Large intestine (tissue), 3 donors: ENCODE measurements around the gene PRKAR1B. TPM values are rescaled to one million over a fixed set of nuclear protein-coding genes. Genes with fewer than 3 reads are reported as not detected.

Experiments
- DNase-seq, 2 donors: peaks; one replicate each; pipeline versions ENCODE4 v3.0.0 to v3.0.0-alpha.2; 2013
- H3K27ac ChIP-seq: one replicate; pipeline ENCODE4 v1.5.1; 2013; ENCODE audit warnings: low read length
- H3K27me3 ChIP-seq: 2 replicates; pipeline ENCODE4 v1.6.1; 2013; ENCODE audit warnings: low read length; ENCODE audit not compliant: control insufficient read depth, insufficient read depth
- H3K36me3 ChIP-seq: 2 replicates; pipeline ENCODE4 v1.6.1; 2013; ENCODE audit warnings: low read length; ENCODE audit not compliant: control insufficient read depth, insufficient read depth
- H3K4me1 ChIP-seq: one replicate; pipeline ENCODE4 v1.6.1; 2013; ENCODE audit warnings: low read length; ENCODE audit not compliant: control insufficient read depth, insufficient read depth
- H3K4me3 ChIP-seq: one replicate; pipeline ENCODE4 v1.5.1; 2013; ENCODE audit warnings: low read length
- H3K9me3 ChIP-seq: one replicate; pipeline ENCODE4 v1.6.1; 2013; ENCODE audit warnings: mild to moderate bottlenecking, low read depth, low read length, moderate library complexity; ENCODE audit not compliant: control insufficient read depth
- WGBS: methylation state at CpG from one replicate; pipeline ENCODE4 v1.1.5; 2013; ENCODE audit warnings: low lambda C conversion rate; ENCODE audit not compliant: insufficient coverage; 5-methylcytosine and 5-hydroxymethylcytosine counted together
- polyA plus RNA-seq: library from polyadenylated mRNA; unstranded; fragments of 120-200 nt; gene quantifications from one replicate; pipeline ENCODE4 v1.2.1, GENCODE V29; 2013

The PRKAR1B gene
- polyA plus RNA-seq, 1 donor = 34.8 TPM

- DNase-seq = no peak
- Histone ChIP-seq H3K27ac (no peak overlapping the region), H3K9me3 (peaks cover 7% of the 10 kb centered on the region), H3K4me3 (no peak overlapping the region), H3K4me1 (no peaks in the 10 kb centered on the region), H3K36me3 (peaks cover 34% of the 10 kb centered on the region), H3K27me3 (no peaks in the 10 kb centered on the region)
- WGBS = 100% methylated on average over 1 of the region's 33 CpGs
These were observed 151.4 kb downstream of the PRKAR1B start for GRCh38 chr7:575425-576366.

DNA sequence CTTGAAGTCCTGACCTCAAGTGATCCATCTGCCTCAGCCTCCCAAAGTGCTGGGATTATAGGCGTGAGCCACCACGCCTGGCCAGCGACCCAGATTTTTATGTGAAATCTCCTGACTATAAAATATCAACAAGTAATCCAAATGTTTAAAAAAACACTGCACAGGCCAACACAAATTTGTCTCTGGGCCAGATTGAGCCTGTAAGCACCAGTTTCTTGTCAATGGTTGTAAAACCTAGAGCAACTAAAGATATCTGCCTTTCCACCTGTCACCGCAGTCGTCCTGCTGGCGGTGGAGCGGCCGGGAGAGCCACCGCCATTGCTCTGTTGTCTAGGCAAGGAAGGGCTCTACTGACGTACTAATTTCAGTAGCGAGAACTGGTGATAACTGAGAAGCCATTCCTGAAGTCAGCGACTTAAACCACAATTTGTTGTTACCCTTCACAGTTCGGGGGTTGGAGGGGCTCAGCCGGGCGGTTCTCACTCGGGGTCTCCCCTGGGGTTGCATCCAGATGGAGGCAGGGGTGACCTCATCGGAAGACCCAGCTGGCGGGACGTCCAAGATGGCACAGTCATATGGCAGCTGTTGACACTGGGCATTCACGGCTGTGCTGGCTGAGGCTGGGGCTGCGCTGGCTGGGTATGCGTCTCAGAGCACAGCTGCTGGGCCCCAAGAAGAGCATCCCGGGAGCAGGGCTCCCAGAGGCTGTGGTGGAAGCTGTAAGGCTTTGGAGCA lies 152.3 kb downstream of the PRKAR1B start:
- Histone ChIP-seq H3K36me3 (peaks cover 34% of the 10 kb centered on the region), H3K27ac (no peak overlapping the region), H3K9me3 (peaks cover 7% of the 10 kb centered on the region), H3K4me3 (no peak overlapping the region), H3K4me1 (no peaks in the 10 kb centered on the region), H3K27me3 (no peaks in the 10 kb centered on the region)
- 77% methylated on average over 2 of the region's 23 CpGs for WGBS
- DNase-seq = no peak

GRCh38 chr7:573933-574381 lies 153.1 kb downstream of the PRKAR1B start:
- Histone ChIP-seq H3K27ac (no peak overlapping the region), H3K27me3 (no peaks in the 10 kb centered on the region), H3K4me3 (no peak overlapping the region), H3K4me1 (peaks cover 2% of the 10 kb centered on the region), H3K36me3 (peaks cover 29% of the 10 kb centered on the region), H3K9me3 (peaks cover 7% of the 10 kb centered on the region)
- DNase-seq = no peak
- WGBS = no CpG with 5 or more reads among the region's 23 CpGs

- no peak overlapping the region for H3K27ac ChIP-seq
- H3K4me1 ChIP-seq = peaks cover 2% of the 10 kb centered on the region
- no CpG with 5 or more reads among the region's 36 CpGs for WGBS
These were observed 153.7 kb downstream of the PRKAR1B start for GRCh38 chr7:573269-573932.

GRCh38 chr7:572416-573268 lies 154.4 kb downstream of the PRKAR1B start:
- no peak overlapping the region for H3K4me3 ChIP-seq
- H3K9me3 ChIP-seq = peaks cover 7% of the 10 kb centered on the region
- H3K36me3 ChIP-seq = peaks cover 21% of the 10 kb centered on the region
- H3K27me3 ChIP-seq = no peaks in the 10 kb centered on the region
- no peak overlapping the region for H3K27ac ChIP-seq
- H3K4me1 ChIP-seq = peaks cover 2% of the 10 kb centered on the region
- DNase-seq = no peak
- no CpG with 5 or more reads among the region's 45 CpGs for WGBS

More at GRCh38 chr7:573269-573932, 153.7 kb downstream of the PRKAR1B start:
- Histone ChIP-seq H3K27me3 (no peaks in the 10 kb centered on the region), H3K36me3 (peaks cover 27% of the 10 kb centered on the region), H3K4me3 (no peak overlapping the region), H3K9me3 (peaks cover 7% of the 10 kb centered on the region)
- no peak for DNase-seq

GRCh38 chr7:571718-572415 lies 155.2 kb downstream of the PRKAR1B start:
- Histone ChIP-seq H3K4me1 (peaks cover 2% of the 10 kb centered on the region), H3K4me3 (no peak overlapping the region), H3K27ac (no peak overlapping the region), H3K9me3 (peaks cover 4% of the 10 kb centered on the region), H3K27me3 (no peaks in the 10 kb centered on the region), H3K36me3 (peaks cover 13% of the 10 kb centered on the region)
- WGBS = no CpG with 5 or more reads among the region's 38 CpGs
- no peak for DNase-seq

GRCh38 chr7:571096-571717 lies 155.9 kb downstream of the PRKAR1B start:
- peaks cover 2% of the 10 kb centered on the region for H3K4me1 ChIP-seq
- H3K4me3 ChIP-seq = no peak overlapping the region
- no peaks in the 10 kb centered on the region for H3K27me3 ChIP-seq
- H3K27ac ChIP-seq = no peak overlapping the region
- no peak for DNase-seq
- peaks cover 4% of the 10 kb centered on the region for H3K9me3 ChIP-seq
- peaks cover 7% of the 10 kb centered on the region for H3K36me3 ChIP-seq
- no CpG with 5 or more reads among the region's 33 CpGs for WGBS

GRCh38 chr7:570801-571070 lies 156.3 kb downstream of the PRKAR1B start:
- no peak overlapping the region for H3K4me3 ChIP-seq
- no peak overlapping the region for H3K27ac ChIP-seq
- H3K9me3 ChIP-seq = peaks cover 4% of the 10 kb centered on the region
- H3K27me3 ChIP-seq = no peaks in the 10 kb centered on the region
- peaks cover 2% of the 10 kb centered on the region for H3K4me1 ChIP-seq
- peaks cover 3% of the 10 kb centered on the region for H3K36me3 ChIP-seq
- DNase-seq = no peak
- no CpG with 5 or more reads among the region's 14 CpGs for WGBS
